Kidney (tissue), 14 donors: ENCODE results near the gene USP2. TPM values are rescaled to one million over a fixed set of nuclear protein-coding genes. Genes with fewer than 3 reads are reported as not detected.

Experiments
- DNase-seq, 5 donors: peaks; one replicate each; pipeline ENCODE4 v3.0.0-alpha.2; 2013 to 2020
- FAIRE-seq: peaks from 2 replicates; lab custom pipeline; 2012; peaks lifted over from hg19 to GRCh38; lab: Jason Lieb, UNC
- H3K27ac ChIP-seq, 2 donors: one replicate each; pipeline ENCODE4 v1.7.0; 2013; ENCODE audit warnings: low read depth in 2 of 2, low read length in 2 of 2, inconsistent platforms in 1 of 2
- H3K27me3 ChIP-seq: one replicate; pipeline ENCODE4 v1.7.1; 2013; ENCODE audit warnings: low read length, inconsistent platforms; ENCODE audit not compliant: control insufficient read depth, insufficient read depth
- H3K36me3 ChIP-seq, 3 donors: one replicate each; pipeline versions ENCODE4 v1.7.0 to v1.7.1; 2013; ENCODE audit warnings: low read length in 3 of 3, control low read depth in 1 of 3, inconsistent platforms in 1 of 3; ENCODE audit not compliant: insufficient read depth in 3 of 3, control insufficient read depth in 2 of 3
- H3K4me1 ChIP-seq, 3 donors: one replicate each; pipeline versions ENCODE4 v1.7.0 to v1.7.1; 2013; ENCODE audit warnings: low read length in 3 of 3, inconsistent platforms in 1 of 3, low read depth in 1 of 3; ENCODE audit not compliant: control insufficient read depth in 2 of 3, insufficient read depth in 2 of 3
- H3K4me3 ChIP-seq, 3 donors: one replicate each; pipeline versions ENCODE4 v1.7.0 to v1.8.1; 2013; ENCODE audit warnings: low read length in 3 of 3, control low read depth in 1 of 3, inconsistent platforms in 1 of 3
- H3K9ac ChIP-seq, 3 donors: one replicate each; pipeline versions ENCODE4 v1.7.0 to v1.7.1; 2013; ENCODE audit warnings: low read length in 3 of 3, control low read depth in 1 of 3, inconsistent platforms in 1 of 3
- H3K9me3 ChIP-seq, 3 donors: one replicate each; pipeline versions ENCODE4 v1.7.0 to v1.7.1; 2013; ENCODE audit warnings: low read length in 3 of 3, control low read depth in 1 of 3, inconsistent platforms in 1 of 3; ENCODE audit not compliant: control insufficient read depth in 2 of 3, insufficient read depth in 1 of 3
- intact Hi-C: fragments of 100-400 bp; cut with DNase I; formaldehyde crosslinking; loops from one replicate; pipeline ENCODE4 v1.11.1; 2022
- polyA plus RNA-seq: library from polyadenylated mRNA; stranded (reverse); fragments of 350-450 nt; fragmentation: Illumina TruSeq; extraction: RNeasy Lipid Tissue Mini Kit (QIAGEN cat#74804); gene quantifications from one replicate; pipeline ENCODE4 v1.2.3, GENCODE V29; 2014; ENCODE audit warnings: low read depth, low replicate concordance; ENCODE audit not compliant: insufficient read depth
- total RNA-seq: library from RNA; stranded (reverse); fragmentation: NEBNext Ultra II Directional; extraction: Animal tissue kit (Norgen Biotek cat#: 25700); gene quantifications from one replicate; pipeline ENCODE4 v1.2.1, GENCODE V29; 2021
- TF ChIP-seq, protein P1 (sequence below): IDR thresholded peaks from 3 replicates; pipeline ENCODE4 v1.5.1; 2012; ENCODE audit warnings: mild to moderate bottlenecking, moderate library complexity, borderline replicate concordance; ENCODE audit not compliant: insufficient read depth; ENCODE audit errors: extremely low read depth
- donor health status: control.
- donor health status: control.
- donor health status: control.
- donor health status: control.
- donor health status: control.
- donor health status: DM: yes; HTN: yes; CAD: no.
- donor health status: Normal renal cell carcinoma (clear cell type).

Gene USP2
- total and polyA plus RNA-seq, 2 donors from 2014 or later, result 30.4 to 57.6 TPM

DNA sequence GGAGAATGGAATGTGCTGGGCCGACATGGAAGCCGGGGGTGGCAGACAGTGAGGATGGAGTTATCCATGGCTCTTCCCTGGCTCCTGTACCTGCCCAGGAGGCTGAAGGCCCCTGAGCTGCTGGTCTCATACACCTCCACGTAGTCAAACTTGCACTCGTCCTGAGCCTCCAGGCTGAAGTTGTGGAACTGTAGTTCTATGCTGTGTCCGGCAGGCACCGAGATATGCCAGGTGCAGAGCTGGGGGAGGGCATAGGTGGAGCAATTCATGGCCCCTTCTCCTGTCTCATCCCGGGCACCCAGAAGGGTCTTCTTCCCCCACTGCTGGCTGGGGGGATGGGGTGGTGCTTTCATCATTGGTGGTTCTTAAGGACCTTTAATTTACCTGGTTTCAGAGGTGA lies 37.8 kb downstream of the USP2 start:
- FAIRE-seq (no peak), DNase-seq (peak in 1 of 5 donors; percentile 46)
- Histone ChIP-seq H3K4me1 (peaks cover 0 to 14% (median 2%) of the 10 kb centered on the region in 3 donors), H3K9ac (no peak overlapping the region), H3K9me3 (no peaks in the 10 kb centered on the region), H3K36me3 (no peaks in the 10 kb centered on the region), H3K27ac (no peak overlapping the region), H3K27me3 (no peaks in the 10 kb centered on the region), H3K4me3 (no peak overlapping the region)
- TF ChIP-seq, protein P1, sequence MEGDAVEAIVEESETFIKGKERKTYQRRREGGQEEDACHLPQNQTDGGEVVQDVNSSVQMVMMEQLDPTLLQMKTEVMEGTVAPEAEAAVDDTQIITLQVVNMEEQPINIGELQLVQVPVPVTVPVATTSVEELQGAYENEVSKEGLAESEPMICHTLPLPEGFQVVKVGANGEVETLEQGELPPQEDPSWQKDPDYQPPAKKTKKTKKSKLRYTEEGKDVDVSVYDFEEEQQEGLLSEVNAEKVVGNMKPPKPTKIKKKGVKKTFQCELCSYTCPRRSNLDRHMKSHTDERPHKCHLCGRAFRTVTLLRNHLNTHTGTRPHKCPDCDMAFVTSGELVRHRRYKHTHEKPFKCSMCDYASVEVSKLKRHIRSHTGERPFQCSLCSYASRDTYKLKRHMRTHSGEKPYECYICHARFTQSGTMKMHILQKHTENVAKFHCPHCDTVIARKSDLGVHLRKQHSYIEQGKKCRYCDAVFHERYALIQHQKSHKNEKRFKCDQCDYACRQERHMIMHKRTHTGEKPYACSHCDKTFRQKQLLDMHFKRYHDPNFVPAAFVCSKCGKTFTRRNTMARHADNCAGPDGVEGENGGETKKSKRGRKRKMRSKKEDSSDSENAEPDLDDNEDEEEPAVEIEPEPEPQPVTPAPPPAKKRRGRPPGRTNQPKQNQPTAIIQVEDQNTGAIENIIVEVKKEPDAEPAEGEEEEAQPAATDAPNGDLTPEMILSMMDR, result no peak
- intact Hi-C loops, result no loop called here

DNA sequence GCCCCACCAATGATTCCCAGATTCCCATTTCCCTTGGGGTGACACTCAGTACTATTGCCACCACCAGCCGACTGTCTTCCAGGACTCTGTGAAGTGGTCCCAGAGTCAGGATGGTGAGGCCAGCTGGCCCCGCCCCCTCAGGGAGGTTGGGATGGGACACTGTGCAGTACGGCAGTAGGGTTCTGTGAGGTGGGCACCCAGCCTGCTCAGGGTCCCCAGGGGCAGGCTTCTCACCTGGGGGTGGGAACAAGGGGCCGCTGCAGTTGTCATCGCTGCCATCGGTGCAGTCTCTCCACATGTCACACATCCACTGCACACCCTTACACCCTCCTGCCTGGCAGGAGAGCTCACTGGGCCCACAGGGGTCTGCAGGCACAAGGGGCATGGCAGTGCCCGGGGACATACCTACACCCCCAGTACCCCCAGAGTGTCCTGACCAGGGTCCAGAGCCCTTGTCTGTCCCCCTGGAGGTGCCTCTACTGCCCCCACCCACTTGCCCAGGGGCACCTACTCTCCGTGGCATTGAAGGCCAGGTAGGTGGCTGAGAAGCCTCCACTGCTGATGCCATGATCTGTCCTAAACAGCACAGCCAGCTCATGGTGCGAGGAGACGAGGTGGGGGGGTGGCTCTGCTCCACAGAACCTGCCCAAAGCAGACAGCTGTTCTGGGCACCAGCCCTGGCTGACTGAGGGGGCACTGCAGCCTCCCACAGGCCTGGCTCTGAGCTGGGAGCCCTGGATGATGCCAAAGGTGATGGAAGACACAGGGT lies 38.9 kb downstream of the USP2 start:
- intact Hi-C loops, result no loop called here
- no peak overlapping the region for H3K4me3 ChIP-seq
- no peak overlapping the region for H3K9ac ChIP-seq
- H3K36me3 ChIP-seq, result no peaks in the 10 kb centered on the region
- peaks cover 0 to 19% (median 6%) of the 10 kb centered on the region in 3 donors for H3K4me1 ChIP-seq
- FAIRE-seq, result no peak
- DNase-seq, result peak in 2 of 5 donors; percentile 58 to 61
- no peaks in the 10 kb centered on the region for H3K27me3 ChIP-seq
- H3K27ac ChIP-seq, result no peak overlapping the region
- no peaks in the 10 kb centered on the region for H3K9me3 ChIP-seq
- TF ChIP-seq, protein P1, result no peak

DNA sequence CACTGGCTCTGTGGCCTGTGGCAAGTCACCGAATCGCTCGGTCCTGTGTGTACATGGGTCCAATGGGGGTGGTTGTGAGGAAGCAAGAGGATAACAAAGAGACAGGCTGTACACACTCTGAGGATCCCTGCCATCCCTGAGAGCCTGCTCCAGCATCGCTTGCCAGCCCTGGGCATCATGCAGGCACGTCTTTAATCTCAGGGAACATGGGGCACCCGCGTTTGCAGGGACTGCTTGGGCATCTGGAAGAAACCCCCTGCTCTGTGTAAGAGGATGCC lies 39.5 kb downstream of the USP2 start:
- no peak overlapping the region for H3K27ac ChIP-seq
- H3K4me1 ChIP-seq, result peaks cover 0 to 21% (median 6%) of the 10 kb centered on the region in 3 donors
- no peak for FAIRE-seq
- no peaks in the 10 kb centered on the region for H3K27me3 ChIP-seq
- TF ChIP-seq, protein P1, result no peak
- H3K9me3 ChIP-seq, result no peaks in the 10 kb centered on the region
- no peak overlapping the region for H3K4me3 ChIP-seq
- intact Hi-C loops, result no loop called here
- no peak overlapping the region for H3K9ac ChIP-seq
- peak in 1 of 5 donors; percentile 67 for DNase-seq
- H3K36me3 ChIP-seq, result no peaks in the 10 kb centered on the region
